SK-N-MC (cell line): ENCODE results near the gene GALNT6.

Source experiments
- EZH2 ChIP-seq: fragments of 200-600 bp; sonication (generic); IDR thresholded peaks from one replicate; pipeline ENCODE4 v1.6.1; 2017; ENCODE audit warnings: antibody characterized with exemption
- FOXP2 ChIP-seq: optimal IDR thresholded peaks from 2 replicates; pipeline ENCODE3; 2011; ENCODE audit warnings: mild to moderate bottlenecking, moderate library complexity; ENCODE audit not compliant: insufficient read depth; ENCODE audit errors: extremely low read length, control extremely low read depth
- POLR2AphosphoS5 ChIP-seq: IDR thresholded peaks from 2 replicates; pipeline ENCODE4 v1.6.1; 2012; ENCODE audit warnings: mild to moderate bottlenecking, low read depth, low read length, borderline replicate concordance

- no peak for TF ChIP-seq EZH2
- TF ChIP-seq POLR2AphosphoS5 = no peak
- TF ChIP-seq FOXP2 = no peak
These were observed 32.7 kb downstream of the GALNT6 start for GRCh38 chr12:51358496-51358895.
